Measurements from ENCODE around the gene ZNF324.
A peak's percentile ranks its signal among the peaks of the same experiment; 100 is the strongest.
"Not testable (repeated sequence)": the region's sequence is repeated elsewhere in the genome, so short reads cannot be mapped to it uniquely, and the experiment has no call there.

Gene ZNF324

GRCh38 chr19:58507602-58508223 lies 40.8 kb downstream of the ZNF324 start:
- DNase-seq: not testable (repeated sequence)

- DNase-seq: no peak
Observed at GRCh38 chr19:58509731-58510083, 42.8 kb downstream of the ZNF324 start.

DNA sequence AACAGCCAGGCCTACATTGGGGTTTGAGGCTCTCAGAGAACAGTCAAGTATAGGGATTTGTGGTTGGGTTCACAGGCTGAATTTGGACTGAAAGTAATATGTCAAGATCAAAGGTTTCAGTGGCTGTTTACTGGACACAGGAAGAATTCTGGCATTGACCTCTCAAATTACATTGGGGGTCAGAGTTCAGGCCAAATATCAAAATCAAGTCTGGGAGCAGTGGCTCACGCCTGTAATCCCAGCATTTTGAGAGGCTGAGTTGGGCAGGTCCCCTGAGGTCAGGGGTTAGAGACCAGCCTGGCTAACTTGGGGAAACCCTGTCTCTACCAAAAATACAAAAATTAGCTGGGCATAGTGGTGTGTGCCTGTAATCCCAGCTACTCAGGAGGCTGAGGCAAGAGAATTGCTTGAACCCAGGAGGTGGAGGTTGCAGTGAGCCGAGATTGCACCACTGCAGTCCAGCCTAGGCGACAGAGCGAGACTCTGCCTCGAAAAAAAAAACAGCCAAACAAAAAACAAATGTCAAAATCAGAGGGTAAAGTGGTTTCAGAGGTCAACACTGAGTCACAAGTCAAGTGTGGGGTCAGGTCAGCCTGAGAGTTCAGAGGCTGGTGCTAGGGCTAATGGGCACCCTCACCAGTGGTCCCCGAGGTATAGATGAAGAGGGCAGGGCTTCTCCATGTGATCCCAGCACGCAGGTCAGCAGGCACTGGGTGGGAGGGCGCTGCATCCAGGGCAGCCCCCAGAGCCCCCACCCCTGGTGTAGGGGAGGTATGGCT lies 43.4 kb downstream of the ZNF324 start:
- no peak for DNase-seq

DNA sequence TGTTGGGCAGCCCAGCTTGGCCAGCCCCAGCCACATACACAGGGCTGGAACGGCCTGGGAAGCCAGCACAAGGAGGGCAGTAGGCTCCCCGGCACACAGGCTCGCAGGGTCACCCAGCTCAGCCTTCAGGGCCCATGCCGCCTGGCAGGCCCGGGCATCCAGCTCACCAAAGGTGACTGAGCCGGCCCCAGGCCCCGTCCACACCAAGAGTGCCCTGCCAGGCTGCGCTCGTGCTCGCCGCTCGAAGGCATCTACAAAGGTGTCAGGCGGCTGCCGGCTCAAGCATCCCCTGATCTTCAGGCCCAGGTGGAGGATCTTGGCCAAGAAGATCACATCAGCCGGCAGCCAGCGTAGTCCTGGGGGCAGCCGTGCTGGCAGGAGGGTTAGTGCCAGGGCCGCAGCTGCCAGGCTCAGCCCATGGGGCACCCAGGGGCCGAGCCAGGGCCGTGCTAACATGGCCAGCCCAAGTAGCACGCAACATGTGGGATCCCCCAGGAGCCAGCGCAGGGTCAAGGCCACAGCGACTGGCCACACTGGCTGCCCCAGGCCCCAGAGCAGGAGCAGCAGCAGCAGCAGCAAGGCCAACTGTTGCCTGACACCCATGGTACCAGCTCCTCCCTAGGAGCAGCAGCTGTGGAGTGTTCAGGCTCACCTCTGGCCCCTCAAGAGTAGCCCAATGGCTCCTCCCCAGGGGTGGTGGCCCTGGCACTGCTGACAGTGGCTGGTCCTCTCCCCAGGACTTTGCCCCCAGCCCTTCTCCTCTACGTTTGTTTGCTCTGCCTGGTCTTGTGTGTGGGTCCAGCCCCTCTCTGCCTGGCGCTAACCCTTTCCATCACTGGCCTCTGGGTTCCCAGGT lies 44.7 kb downstream of the ZNF324 start, which contains the start of gene SLC27A5:
SLC27A5 (minus strand) TSS at position 640 of the 856 bp plus-strand sequence; CDS start at position 603, 37 bp downstream.
- no peak for DNase-seq

DNA sequence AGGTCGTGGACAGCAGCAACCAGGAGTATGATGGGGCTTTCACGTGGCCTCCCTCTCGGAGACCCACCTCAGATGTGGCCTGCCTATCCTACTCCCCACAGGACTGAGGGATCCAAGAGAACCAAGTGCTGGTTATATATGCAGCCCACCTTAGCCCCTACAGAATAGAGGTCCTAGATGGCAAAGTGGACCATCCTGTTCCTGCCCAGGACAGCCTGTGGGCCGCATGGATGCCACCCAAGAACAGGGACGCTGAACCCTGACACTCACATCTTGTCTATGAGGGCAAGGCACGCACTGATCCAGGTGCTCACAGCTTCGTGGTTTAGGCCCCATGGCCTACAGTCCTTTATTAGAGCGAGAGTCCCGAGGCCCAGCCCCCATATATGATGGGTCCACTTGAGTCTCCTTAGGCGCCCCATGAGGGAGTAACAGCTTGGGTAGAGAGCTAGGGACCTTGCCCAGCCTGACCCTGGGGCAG lies 46.4 kb downstream of the ZNF324 start:
- DNase-seq: no peak

DNA sequence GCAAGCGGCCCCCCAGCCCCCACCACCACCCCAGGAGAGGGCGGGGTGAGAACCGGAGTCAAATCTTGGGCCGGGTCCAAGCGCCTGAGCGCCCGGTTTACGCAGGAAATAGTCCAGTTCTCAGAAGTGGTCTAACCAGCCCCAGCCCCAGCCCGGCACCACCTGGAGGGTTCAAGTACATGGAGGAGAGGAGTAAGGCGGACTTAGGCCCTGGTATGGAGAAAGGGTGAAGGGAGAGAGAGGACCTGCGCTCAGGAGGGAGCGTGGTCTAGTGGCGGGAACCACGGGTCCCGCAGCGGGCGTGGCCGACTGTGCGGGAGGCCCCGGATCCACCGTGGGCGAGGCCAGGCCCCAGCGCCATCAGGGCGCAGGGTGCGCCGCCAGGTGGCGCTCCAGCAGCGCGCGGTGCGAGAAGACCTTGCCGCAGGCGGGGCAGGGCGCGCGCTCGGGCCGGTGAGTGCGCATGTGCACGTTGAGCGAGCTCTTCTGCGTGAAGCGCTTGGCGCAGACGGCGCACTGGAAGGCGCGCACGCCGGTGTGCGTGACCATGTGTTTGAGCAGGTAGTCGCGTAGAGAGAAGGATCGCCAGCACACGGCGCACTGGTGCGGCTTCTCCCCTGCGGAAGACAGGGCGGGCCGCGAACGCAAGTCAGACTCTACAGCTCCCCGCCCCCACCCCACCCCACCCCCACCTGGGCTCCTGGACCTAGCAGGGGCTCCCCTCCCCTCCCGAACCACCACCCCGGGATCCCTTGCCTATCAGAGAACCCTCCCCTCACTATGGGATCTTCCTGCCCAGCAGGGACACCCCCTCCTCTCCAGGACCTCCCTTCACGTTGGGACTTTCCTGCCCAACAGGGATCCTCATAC lies 47.0 kb downstream of the ZNF324 start:
- DNase-seq: peak; percentile 90

- DNase-seq: no peak
Observed at GRCh38 chr19:58514564-58515022, 47.7 kb downstream of the ZNF324 start.

- DNase-seq: no peak
Observed at GRCh38 chr19:58515259-58515658, 48.4 kb downstream of the ZNF324 start.

DNA sequence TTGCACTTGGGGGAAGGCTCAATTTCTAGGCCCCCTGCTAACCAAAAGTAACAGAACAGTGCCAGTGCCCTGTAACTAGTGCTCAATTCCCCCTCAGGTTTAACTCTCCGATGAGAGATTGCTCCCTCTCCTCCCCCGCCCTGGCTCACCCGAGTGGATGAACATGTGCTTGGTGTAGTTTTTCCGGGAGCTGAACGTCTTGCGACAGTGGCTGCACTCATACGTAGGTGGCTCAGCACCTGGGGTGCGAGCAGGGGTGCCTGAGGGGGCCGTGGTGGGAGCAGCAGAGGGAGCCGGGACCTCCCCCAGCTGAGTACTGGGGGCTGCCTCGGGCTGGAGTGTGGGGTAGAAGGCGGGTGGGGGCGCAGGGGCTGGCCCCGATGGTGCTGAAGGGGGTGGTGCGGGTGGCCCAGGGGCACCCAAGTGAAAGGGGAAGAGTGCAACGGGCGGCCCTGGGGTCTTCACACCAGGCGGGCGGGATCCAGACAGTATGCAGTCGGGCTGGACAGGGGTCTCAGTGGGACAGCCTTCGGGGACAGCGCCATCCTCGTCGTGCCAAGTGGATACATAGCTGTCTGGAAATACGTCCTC lies 49.5 kb downstream of the ZNF324 start:
- DNase-seq: no peak

GRCh38 chr19:58516964-58517833 lies 50.3 kb downstream of the ZNF324 start:
- DNase-seq: no peak

- no peak for DNase-seq
Observed at GRCh38 chr19:58518256-58519086, 51.6 kb downstream of the ZNF324 start.

- DNase-seq: peak; percentile 28
Observed at GRCh38 chr19:58519087-58519354, 52.1 kb downstream of the ZNF324 start.

GRCh38 chr19:58519355-58520256 lies 52.7 kb downstream of the ZNF324 start, which contains the start of gene ZBTB45:
ZBTB45 (minus strand) TSS chr19:58519810; CDS start chr19:58517673, 2,137 bp downstream.
- peak; percentile 78 for DNase-seq

- DNase-seq: no peak
Observed at GRCh38 chr19:58520257-58520599, 53.3 kb downstream of the ZNF324 start.

DNA sequence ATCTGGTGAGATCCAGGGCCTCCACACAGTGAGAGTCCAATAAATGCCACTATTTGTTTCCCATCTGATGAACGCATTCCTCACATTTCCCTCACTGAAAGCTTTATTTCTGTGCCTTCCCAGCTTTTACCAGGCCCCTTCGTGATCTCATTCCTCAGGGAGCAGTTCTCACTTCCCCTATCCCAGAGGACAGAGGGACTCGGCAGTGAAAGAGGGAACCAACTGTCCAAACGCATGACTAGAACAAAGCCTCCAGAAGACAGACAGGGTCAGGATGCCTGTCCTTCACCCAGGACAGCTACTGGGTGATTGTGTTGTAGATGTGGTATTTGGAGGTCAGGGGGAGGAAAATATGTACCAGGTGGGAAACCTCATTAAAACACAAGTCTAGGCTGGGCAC lies 54.8 kb downstream of the ZNF324 start:
- DNase-seq: no peak

- DNase-seq: no peak
Observed at GRCh38 chr19:58522709-58523108, 55.8 kb downstream of the ZNF324 start.
